22Rv1 (cell line): ENCODE results near the gene KCNQ4.

Source experiments
- H3K27ac ChIP-seq: fragments of 450-650 bp; 2 replicates; pipeline ENCODE4 v1.5.1; 2017
- CTCF ChIP-seq: fragments of 450-650 bp; IDR thresholded peaks from 2 replicates; pipeline ENCODE4 v1.5.1; 2017; ENCODE audit warnings: mild to moderate bottlenecking
- ZFX ChIP-seq: fragments of 450-650 bp; IDR thresholded peaks from 2 replicates; pipeline ENCODE4 v1.6.1; 2017; ENCODE audit warnings: antibody characterized with exemption, borderline replicate concordance

Gene KCNQ4

GRCh38 chr1:40740997-40741736 is 42.4 kb upstream of the KCNQ4 start:
- TF ChIP-seq CTCF (no peak), ZFX (no peak)
- no peak overlapping the region for H3K27ac ChIP-seq

- TF ChIP-seq CTCF (no peak), ZFX (no peak)
- H3K27ac ChIP-seq, result no peak overlapping the region
These were observed 41.1 kb upstream of the KCNQ4 start for GRCh38 chr1:40742363-40743061.

- H3K27ac ChIP-seq, result no peak overlapping the region
- TF ChIP-seq CTCF, result no peak
- no peak for TF ChIP-seq ZFX
These were observed 40.1 kb upstream of the KCNQ4 start for GRCh38 chr1:40743452-40743851.

- H3K27ac ChIP-seq, result no peak overlapping the region
- TF ChIP-seq ZFX, result no peak
- TF ChIP-seq CTCF, result no peak
These were observed 39.7 kb upstream of the KCNQ4 start for GRCh38 chr1:40743860-40744259.

GRCh38 chr1:40745176-40745575 is 38.4 kb upstream of the KCNQ4 start:
- no peak overlapping the region for H3K27ac ChIP-seq
- no peak for TF ChIP-seq CTCF
- TF ChIP-seq ZFX, result no peak

GRCh38 chr1:40746344-40747090 is 37.1 kb upstream of the KCNQ4 start:
- no peak overlapping the region for H3K27ac ChIP-seq
- no peak for TF ChIP-seq CTCF
- no peak for TF ChIP-seq ZFX
